Activated naive CD4-positive, alpha-beta T cell treated with Interleukin-2 at 50 U/mL for 16 hours (primary cell): Measurements from ENCODE around the gene MYOM3.

Experiments used
- DNase-seq: peaks from one replicate; pipeline ENCODE4 v3.0.0-alpha.2; 2020

MYOM3 gene

DNA sequence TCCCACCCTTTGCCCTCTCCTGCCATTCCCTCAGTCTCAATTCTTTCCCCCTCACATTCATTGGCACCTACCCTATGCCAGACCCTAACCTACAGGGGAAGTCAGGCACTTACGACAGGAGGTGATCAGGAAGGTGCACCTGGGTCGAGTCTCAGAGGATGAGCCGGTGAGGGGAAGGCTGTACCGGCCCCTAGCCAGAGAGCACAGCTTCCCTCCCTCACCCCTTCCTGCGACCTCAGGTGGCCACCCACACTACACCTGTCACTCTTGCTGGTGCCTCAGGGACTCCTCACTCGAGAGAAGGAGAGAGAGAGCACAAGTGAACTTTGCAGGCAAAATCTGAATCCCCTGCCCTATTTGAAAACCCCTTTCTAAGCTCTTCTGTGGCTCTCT, 1.7 kb upstream of the MYOM3 start:
- DNase-seq, result no peak

DNA sequence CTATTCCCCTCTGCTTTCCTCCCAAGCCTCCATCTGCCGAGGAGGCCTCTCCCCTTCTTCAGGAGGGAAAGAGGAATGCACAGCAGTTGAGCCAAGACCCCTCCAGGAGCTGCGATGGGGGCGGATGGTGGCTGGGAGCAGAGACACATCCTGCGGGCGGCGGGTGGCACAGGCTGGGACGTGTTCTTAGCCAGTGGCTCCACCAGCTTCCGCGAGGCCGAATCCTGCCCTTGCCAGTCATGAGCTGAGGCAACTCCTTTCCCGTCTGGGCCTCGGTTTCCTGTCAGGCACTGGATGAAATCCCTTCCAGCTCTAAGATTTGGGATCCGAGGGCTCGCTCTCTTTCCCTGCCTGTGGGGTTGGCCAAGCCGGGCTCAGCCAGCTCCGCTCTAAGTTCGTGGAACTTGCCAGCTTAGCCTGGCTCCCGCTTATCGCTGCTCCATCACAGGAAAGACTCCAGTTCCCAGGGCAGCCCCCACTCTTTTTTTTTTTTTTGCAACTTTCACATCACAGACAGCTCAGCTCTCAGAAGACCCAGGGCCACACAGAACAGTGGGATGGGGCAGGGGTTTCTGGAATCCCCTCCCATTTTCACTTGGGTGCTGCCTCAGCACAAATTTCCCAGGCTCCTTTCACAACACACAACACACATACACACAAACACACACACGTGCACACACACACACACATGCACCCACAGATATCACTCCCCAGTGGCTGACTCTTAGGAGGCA, 506 bp downstream of the MYOM3 start:
- DNase-seq, result no peak

DNA sequence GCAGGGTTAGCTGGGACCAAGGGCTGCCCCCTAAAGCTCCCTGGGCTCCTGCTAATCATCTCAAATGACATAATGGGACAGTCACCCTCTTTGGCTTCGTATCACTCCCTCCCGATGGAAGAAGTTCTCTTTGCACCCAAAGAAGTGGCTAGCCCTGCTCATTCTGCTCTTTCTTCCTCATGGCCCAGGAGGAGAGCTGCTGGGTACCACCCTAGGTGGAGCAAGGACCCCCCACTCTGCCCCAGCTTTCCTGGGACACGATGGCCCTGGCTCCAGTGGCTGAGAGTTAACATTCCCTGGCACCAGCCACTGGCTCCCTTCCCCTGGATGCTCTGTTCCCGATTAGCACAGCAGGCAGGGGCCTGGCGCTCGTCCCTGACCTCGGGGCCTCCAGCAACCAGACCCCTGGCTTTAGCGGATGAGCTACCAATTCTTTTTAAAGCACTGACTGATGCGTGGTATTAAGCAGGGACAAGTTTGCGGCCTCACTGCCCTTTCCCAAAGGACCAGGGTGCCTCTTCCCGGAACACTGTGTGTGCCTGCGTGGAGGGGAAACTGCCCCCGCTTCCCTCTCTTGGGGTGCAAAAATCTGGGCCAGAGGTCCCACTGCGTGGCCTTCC, 1.2 kb downstream of the MYOM3 start:
- no peak for DNase-seq

DNA sequence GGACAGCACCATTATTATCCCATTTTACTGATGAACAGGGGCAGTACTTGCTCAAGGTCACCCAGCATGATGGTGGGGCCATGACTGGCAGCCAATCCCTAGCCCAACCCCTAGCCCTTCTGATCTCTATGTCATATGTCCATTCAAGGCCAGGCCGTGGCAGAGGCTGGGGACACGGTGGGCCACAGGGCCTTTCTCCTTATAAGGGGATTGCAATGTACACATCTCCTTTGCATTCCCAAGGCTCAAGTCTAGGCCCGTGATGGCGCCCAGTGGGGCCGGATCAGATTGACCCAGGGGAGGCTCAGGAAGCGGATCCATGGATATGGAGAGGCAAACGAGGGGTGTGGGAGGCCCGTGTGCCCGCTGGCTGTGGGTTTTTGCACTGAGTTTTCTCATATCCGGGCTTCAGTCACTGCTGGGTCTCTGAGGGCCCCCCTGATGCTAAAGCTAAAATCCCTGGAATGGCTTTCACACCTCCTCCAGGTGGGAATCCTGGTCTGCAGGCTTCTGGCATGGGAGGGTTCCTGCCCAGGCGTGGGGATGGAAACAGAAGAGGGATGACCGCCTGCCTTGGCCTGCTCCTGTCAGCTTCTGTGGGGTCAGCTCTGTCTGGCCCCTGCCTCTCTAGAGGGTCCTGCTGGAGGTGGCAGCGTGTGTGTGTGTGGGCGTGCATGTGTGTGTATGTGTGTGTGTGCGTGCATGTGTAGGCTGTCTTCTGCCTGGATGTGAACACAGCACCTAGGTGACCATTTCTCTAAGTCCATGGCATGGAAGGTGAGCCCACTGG, 2.1 kb downstream of the MYOM3 start:
- no peak for DNase-seq

DNA sequence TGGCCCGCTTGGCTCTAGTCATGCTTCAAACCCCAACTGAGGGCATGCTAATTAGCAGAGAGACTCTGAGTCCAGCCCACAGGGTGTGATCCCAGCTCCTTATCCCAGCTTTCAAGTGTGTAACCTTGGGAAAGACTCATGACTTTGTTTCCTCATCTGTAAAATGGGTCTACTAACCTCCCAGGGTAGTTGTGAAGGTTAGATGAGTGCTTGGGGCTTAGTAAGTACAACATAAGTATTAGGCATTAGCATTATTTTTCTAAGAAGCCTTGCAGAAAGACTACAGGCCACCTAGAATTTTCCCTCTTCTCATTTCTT, 2.8 kb downstream of the MYOM3 start:
- no peak for DNase-seq

DNA sequence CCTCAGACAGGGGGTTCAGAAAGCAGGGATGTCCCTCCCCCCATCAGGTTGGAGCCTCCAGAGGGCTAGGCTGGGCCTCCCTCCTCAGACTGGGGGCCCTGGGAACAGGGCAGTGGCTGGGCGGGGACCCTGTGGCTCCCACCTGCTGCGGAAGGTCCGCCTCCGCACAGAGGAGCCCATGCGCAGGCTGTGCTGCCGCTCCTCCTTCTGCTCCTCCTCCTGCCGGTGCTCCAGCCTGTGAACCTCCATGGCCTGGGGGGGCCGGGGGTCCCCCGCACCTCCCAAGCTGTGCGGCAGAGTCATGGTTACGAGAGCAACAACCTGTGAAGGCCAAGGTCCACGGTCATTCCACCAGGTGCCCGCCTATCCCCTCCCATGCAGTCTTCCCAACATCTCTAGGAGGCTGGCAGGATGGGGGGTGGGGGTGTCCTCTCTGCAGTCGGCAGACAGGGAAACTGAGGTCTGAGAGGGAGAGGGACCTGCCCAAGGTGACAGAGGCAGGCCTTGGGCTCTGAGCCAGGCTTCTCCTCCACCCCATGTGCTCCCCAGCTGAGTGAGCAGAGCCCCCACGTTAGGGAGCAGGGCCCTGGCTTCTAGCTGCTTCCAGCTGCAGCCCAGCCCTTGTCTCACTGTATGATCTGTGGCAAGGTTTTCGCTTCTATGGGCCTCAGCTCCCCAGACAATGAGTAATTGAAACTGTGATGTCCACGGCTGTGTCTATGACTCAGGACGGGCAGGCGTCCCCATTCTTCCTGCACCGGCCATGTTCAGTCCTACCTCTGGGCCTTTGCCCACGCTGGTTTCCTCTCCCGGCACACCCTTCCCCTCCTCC, 3.4 kb downstream of the MYOM3 start:
- no peak for DNase-seq

DNA sequence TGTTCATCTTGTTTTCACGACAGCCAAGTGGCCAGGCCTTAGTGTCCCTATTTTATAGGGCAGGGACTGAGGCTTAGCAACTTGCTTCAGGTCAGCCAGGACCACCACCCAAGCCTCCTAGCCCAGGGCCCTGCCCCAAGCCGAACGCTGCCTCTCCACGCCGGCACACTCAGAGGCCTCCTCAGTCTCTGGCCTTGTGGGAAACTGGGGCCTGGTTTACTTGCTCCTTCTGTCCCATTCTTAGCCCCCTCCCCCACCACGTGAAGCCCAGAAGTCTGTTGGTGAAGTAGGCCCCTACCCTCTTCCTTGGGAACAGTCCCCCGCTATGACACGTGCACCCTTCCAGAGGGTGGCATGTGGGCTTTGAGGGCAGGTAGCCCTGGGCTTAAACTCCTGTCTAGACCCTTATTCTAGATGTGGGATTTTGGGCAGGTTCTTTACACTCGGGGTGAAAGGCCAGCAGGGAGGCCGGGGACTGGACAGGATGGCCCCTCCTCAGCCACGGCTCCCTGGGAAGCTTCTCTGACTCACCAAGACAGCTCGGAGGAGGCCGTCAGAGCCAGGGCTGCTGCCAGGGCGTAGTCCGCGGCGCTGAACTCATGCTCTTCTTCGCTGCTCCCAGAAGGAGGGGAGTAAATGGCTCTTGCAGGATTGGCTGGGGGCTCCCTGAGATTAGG, 4.3 kb downstream of the MYOM3 start:
- no peak for DNase-seq

DNA sequence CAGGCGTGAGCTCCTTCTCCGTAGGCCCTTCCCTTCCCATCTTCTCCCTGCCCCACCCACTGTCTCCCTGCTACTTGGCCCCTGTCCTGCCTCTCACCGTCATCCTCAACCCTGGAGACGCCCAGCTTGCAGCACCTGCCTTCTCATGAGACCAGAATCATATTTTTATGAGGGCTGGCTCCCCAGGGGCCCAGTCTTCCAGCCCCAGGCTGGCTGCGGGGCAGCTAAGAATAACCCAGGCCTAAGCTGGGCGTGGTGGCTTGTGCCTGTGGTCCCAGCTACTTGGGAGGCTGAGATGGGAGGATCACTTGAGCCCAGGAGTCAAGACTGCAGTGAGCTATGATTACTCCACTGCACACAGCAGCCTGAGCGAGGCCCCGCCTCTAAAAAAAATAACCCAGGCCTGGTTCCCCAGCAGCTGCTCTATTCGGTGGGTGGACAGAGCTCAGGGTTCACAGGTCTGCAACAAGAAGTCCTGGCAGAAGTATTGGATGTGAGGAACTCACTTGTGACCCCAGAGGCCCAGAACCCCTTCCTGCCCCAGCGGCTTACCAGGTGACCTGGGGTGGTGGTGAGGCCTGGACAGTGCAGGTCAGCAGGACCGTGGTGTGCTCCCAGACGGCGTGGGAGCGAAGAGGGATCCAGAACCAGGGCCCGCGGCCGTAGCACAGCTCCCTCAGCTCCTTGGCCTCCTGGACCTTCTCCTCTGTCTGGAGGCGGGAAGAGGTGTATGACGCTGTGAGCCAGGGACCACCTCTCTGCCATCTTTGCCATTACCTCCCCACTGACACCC, 6.4 kb downstream of the MYOM3 start:
- DNase-seq, result no peak

DNA sequence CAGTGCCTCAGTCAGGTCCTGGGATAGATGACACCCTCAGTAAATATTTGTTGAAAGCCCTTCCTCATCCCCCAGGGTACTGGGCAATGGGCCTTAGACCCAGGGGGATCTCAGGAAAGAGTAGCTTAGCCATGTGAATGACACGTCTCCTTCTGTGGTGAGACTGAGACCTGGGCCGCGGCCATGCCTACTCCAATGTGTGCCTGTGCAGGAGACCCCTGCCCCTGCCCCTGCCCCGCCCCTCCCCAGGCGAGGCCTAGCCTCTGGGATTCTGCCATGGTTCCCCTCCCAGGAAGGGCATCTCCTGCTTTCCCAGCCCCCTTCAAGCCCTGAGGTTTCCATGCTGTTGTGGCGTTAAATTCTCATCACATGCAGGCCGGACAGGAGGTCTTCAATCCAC, 7.1 kb downstream of the MYOM3 start:
- DNase-seq, result no peak

DNA sequence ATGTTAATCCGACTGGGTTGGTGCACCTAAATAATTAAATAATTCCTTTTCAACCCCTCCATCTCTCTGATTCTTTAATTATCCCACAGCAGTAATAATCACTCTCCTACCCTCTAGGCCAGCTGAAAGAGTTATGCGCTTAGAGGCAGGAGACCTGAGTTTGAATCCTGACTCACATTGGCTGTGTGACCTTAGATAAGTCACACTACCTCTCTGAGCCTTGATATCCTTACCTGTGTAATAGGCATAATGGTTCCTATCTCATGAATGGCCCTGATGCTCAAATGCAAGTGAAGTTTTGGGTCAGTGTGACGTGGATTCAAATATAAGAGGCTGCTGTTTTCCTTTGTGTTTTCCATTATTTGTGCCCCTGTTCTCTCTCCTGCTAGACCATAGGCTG, 8.1 kb downstream of the MYOM3 start:
- no peak for DNase-seq

DNA sequence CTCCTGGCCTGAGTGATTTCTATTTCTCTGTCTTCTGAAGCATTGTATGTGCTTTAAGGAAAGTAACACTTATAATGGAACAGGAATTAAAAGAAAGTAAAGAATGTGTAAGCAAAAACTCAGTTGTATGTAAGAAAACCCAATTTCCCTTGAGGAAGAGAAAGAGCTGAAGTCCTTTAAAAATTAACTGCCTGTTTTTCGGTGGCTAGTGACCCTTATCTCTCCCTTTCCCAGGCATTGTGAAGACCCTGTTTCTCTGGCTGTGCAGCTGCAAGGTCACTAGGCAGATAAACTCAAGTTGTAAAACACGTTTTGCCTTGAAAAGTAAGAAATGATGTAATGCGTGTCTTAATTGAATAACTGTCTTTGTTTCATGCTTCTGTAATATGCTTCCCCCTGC, 8.5 kb downstream of the MYOM3 start:
- no peak for DNase-seq

DNA sequence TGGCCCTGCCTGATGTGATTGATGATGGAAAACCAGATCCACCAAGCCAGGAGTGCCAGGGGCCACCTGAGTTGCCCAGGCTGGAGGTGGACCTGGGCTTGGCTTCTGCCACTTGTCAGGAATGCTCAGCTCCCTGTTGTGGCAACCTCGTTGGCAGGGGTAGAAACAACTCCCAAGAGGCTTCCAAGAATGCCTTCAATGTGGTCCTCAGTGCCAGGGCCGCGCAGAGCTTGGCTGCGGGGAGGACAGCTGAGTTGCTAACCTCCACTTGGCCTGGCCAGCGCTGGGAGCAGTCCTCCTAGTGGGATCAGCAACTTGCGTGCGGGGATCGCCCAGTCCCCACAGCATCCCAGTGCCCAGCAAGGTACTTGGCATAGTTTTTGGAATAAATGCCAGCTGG, 9.0 kb downstream of the MYOM3 start:
- DNase-seq, result no peak

DNA sequence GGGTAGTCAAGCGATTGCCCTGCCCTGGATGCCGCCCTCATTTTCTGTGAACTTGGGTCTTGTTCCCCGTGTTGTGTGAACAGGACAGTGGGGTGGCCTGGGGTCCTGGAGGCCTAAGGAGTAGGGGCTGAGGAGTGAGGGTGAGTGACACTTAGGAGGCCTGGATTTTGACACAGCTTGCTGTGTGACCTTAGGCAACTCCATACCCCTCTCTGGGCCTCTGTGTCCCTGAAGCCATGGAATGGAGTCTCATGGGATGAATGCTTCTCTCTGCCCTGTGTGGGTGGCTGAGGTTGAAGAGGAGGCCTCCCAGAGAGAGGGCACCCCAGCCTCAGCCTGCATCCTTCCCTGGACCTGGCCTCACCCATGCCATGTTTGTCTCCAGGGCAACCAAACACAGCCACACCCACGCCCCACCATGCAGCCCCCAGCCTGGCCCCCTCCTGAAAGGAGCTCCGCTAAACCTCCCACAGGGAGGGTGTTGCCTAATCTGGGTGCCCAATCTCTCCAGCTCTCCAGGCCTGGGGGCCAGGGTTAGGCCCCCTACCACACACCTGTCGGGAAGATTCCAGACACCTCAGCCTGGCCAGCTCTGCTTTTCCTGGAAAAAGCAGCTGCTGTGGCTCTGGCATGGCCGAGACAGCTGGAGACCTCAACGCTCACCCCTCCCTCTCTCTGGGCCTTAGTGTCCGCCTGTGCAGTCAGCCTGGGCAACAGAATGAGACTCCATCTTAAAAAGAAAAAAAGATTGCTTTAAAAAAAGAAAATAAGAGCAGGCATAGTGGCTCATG, 9.9 kb downstream of the MYOM3 start:
- no peak for DNase-seq

DNA sequence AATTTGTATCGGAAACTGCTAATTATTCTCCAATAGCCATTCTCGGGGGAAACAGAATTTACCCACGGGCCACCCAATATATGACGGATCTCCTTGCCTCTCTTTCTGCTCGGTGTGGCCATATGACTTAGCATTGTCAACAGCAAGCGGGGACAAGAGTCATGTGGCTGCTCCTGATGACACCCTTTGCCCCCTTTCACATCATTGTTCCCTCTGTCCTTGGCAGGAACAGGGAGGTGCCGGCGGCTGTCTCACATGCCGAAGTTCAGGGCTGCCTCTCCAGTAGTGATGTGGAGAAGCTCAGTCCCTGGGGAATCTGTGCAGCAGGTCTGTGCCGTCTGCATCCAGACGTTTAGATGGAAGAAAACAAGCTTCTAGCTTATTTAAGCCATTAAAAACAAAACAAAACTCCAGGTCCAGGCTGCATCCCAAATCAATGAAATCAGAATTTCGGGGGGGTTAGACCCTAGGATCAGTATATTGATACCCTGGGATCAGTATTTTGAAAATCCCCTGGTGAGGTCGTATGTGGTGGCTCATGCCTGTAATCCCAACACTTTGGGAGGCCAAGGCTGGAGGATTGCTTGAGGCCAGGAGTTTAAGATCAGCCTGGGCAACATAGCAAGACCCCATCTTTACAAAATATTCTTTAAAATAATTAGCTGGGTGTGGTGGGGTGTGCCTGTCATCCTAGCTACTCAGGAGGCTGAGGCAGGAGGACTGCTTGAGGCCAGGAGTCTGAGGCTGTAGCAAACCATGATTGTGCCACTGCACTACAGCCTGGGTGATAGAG, 10.8 kb downstream of the MYOM3 start:
- no peak for DNase-seq

DNA sequence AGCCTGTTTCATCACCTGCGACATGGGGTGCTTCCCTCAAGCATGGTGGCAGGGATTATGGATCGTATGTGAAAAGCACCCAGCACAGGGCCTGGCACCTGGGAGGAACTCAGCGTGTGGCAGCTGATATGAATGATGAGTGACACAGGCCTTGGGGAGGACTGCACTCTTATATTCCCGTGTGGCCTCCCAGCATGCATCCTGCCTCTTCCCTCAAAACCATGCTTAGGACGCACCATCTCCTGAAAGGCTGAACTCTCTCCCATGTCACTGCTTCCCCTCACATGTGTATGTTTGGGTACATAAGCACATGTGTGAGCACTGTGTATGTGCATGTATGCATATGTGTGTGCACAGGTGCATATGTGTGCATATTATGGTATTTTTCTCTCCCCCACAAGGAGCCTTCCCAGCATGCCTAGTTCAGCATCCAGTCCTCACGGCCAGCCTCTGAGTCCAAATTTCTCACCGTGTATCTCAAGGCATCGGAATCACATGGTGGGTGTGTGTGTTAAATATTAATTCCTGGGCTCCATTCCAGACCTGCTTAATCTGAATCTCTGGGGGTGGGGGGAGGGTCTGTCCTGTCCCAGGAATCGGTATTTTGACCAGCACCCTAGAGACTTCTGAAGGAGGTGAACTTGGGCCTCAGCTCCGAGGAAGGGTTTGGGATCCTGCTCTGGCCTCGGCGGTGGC, 12.8 kb downstream of the MYOM3 start:
- no peak for DNase-seq

DNA sequence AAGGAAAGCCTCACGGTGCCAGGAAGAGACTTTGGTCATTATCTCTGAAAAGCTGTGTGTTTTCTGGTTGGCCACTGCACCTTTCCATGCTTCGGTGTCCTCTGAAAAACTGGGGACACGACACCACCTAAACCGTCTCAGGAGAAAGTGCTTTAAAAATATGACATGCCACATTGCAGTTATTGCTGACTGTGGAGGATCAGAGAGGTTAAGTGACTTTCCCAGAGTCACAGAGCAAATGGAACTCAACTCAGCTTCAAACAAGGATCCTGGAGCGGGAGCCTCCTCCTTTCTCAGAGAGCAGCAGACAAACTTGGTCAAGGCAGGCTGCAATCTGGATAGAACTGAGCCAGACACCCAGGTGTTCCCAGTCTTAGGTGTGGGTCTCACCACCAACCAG, 13.8 kb downstream of the MYOM3 start:
- no peak for DNase-seq

DNA sequence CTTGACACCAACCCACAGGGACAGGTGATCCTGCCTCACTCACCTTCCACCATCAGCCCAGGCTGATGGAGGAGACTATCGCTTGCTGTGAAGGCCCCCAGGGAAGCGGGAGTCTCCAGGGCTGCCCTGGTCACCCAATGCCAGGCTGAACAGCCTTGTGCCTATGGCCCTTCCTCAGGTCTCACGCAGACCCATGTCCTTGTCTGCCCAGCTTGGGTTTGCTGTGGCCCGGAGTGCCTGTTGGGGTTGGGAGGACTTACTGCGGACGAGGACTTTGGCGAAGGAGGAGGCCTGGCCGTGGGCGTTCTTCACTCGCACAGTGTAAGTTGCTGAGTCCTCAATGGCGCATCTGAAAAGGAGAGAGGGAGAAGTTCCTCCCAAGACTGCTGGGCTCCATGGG, 14.3 kb downstream of the MYOM3 start:
- no peak for DNase-seq

DNA sequence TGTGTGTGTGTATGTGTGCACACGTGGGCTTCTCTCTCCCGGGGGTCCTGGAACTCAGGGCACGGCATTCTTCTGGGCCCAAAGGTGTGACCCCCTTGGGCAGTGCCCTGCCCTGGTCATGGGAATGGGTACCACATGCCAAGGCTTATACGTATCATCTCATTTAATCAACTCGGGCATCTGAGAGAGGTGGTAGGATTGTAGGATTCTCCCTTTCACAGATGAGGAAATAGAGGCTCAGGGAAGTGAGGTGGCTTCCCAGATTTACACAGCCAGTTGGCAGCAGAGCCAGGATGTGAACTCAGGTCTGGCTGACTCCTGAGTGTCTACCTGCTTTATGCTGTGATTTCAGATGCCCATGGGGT, 15.2 kb downstream of the MYOM3 start:
- DNase-seq, result no peak

DNA sequence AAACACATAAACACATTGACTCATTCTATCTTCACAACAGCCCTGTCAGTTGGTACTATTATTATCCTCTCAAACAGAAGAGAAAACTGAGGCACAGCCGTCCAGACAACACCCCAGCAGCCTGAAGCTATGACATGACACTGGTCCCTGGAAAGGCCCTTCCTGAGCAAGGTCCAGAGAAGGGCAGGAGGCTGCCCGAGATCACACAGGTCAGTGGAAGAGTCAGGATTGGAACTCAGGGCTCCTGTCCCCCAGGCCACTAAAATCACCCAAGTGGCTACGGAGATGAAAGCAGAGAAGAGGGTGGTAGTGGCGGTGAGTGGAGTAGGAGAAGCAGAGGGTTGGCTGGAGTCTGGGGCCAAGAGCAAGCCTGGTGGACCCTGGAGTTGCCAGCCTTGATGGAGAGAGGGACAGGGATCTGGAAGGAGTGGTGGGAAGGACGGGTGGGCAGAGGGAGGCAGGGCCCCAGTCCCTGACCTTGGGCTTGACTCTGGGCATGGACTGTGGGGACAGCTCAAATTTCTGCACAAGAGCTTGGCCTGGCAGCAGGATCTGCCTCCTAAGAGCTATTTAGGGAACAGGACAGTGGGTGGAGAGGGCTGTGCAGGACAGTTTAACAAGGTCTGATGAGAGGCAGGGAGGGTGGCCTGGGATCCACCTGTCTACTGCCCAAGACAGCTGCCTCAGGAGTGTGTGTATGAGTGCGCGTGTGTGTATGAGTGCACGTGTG, 15.8 kb downstream of the MYOM3 start:
- DNase-seq, result no peak
